ENCODE results near the gene AQP9. TPM values are rescaled to one million over a fixed set of nuclear protein-coding genes. Genes with fewer than 3 reads are reported as not detected.

Gene AQP9
- total and polyA plus RNA-seq, 2 of the 8 experiments (the other 6 are each of a cell fraction or from before 2014, with no cell fraction given), result not detected

DNA sequence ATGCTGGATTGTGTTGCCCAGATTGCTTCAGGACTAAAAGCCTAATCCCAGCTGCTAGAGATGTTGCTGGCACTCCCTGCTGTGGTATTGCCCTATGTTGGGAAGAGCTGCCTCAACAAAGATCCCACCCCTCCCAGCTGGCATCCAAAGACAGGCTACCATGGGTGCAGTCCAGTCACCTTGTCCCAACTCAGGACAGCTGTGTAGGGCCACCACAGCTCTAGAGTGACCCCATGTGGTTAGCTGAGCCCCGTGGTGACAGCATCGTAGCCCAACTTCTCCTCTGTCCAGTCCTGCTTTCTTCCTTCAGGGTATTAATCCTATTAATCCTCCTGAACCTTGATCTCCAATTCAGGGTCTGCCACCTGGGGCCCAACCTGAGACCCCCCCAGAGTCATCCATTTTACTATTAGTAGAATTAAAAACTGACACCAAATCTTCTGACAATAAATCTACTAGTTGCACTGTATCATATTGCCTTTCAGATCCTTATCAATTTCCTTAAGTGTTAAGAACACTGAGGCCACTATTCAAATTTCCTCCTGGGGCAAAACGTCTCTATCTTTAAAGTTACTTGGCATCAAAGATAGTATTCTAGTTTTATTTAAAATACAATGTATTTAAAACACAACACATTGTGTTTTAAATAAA, 83.5 kb downstream of the AQP9 start (continued):
- TF ChIP-seq RNF2 (IDR thresholded peaks at IDR 0.05; ENCODE audit: borderline replicate concordance, low read depth, low read length, missing control alignments, poor library complexity, severe bottlenecking) (no peak), CBX8 (IDR thresholded peaks at IDR 0.05; ENCODE audit: borderline replicate concordance, low read depth, low read length) (no peak), RXRA (IDR thresholded peaks at IDR 0.05; ENCODE audit: insufficient read depth, low read depth, low read length) (no peak), KDM1A (IDR thresholded peaks at IDR 0.05; ENCODE audit: borderline replicate concordance, low read length) (no peak), CBX5 (IDR thresholded peaks at IDR 0.05; ENCODE audit: low read depth, low read length) (no peak)
- TF ChIP-seq, protein P1, sequence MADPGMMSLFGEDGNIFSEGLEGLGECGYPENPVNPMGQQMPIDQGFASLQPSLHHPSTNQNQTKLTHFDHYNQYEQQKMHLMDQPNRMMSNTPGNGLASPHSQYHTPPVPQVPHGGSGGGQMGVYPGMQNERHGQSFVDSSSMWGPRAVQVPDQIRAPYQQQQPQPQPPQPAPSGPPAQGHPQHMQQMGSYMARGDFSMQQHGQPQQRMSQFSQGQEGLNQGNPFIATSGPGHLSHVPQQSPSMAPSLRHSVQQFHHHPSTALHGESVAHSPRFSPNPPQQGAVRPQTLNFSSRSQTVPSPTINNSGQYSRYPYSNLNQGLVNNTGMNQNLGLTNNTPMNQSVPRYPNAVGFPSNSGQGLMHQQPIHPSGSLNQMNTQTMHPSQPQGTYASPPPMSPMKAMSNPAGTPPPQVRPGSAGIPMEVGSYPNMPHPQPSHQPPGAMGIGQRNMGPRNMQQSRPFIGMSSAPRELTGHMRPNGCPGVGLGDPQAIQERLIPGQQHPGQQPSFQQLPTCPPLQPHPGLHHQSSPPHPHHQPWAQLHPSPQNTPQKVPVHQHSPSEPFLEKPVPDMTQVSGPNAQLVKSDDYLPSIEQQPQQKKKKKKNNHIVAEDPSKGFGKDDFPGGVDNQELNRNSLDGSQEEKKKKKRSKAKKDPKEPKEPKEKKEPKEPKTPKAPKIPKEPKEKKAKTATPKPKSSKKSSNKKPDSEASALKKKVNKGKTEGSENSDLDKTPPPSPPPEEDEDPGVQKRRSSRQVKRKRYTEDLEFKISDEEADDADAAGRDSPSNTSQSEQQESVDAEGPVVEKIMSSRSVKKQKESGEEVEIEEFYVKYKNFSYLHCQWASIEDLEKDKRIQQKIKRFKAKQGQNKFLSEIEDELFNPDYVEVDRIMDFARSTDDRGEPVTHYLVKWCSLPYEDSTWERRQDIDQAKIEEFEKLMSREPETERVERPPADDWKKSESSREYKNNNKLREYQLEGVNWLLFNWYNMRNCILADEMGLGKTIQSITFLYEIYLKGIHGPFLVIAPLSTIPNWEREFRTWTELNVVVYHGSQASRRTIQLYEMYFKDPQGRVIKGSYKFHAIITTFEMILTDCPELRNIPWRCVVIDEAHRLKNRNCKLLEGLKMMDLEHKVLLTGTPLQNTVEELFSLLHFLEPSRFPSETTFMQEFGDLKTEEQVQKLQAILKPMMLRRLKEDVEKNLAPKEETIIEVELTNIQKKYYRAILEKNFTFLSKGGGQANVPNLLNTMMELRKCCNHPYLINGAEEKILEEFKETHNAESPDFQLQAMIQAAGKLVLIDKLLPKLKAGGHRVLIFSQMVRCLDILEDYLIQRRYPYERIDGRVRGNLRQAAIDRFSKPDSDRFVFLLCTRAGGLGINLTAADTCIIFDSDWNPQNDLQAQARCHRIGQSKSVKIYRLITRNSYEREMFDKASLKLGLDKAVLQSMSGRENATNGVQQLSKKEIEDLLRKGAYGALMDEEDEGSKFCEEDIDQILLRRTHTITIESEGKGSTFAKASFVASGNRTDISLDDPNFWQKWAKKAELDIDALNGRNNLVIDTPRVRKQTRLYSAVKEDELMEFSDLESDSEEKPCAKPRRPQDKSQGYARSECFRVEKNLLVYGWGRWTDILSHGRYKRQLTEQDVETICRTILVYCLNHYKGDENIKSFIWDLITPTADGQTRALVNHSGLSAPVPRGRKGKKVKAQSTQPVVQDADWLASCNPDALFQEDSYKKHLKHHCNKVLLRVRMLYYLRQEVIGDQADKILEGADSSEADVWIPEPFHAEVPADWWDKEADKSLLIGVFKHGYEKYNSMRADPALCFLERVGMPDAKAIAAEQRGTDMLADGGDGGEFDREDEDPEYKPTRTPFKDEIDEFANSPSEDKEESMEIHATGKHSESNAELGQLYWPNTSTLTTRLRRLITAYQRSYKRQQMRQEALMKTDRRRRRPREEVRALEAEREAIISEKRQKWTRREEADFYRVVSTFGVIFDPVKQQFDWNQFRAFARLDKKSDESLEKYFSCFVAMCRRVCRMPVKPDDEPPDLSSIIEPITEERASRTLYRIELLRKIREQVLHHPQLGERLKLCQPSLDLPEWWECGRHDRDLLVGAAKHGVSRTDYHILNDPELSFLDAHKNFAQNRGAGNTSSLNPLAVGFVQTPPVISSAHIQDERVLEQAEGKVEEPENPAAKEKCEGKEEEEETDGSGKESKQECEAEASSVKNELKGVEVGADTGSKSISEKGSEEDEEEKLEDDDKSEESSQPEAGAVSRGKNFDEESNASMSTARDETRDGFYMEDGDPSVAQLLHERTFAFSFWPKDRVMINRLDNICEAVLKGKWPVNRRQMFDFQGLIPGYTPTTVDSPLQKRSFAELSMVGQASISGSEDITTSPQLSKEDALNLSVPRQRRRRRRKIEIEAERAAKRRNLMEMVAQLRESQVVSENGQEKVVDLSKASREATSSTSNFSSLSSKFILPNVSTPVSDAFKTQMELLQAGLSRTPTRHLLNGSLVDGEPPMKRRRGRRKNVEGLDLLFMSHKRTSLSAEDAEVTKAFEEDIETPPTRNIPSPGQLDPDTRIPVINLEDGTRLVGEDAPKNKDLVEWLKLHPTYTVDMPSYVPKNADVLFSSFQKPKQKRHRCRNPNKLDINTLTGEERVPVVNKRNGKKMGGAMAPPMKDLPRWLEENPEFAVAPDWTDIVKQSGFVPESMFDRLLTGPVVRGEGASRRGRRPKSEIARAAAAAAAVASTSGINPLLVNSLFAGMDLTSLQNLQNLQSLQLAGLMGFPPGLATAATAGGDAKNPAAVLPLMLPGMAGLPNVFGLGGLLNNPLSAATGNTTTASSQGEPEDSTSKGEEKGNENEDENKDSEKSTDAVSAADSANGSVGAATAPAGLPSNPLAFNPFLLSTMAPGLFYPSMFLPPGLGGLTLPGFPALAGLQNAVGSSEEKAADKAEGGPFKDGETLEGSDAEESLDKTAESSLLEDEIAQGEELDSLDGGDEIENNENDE (IDR thresholded peaks at IDR 0.05; ENCODE audit: insufficient replicate concordance, low read length), result no peak
- TF ChIP-seq, protein P2, sequence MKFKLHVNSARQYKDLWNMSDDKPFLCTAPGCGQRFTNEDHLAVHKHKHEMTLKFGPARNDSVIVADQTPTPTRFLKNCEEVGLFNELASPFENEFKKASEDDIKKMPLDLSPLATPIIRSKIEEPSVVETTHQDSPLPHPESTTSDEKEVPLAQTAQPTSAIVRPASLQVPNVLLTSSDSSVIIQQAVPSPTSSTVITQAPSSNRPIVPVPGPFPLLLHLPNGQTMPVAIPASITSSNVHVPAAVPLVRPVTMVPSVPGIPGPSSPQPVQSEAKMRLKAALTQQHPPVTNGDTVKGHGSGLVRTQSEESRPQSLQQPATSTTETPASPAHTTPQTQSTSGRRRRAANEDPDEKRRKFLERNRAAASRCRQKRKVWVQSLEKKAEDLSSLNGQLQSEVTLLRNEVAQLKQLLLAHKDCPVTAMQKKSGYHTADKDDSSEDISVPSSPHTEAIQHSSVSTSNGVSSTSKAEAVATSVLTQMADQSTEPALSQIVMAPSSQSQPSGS (IDR thresholded peaks at IDR 0.05; ENCODE audit: low read length), result no peak
